HepG2 (cell line): Measurements from ENCODE around the gene WDR6. TPM values are rescaled to one million over a fixed set of nuclear protein-coding genes. Genes with fewer than 3 reads are reported as not detected.

Experiments
- ATRX ChIP-seq: sonication (generic); formaldehyde crosslinking; IDR thresholded peaks from 2 replicates; pipeline ENCODE4 v1.4.0; 2020; ENCODE audit warnings: missing genetic modification reagents, borderline replicate concordance
- DNMT1 ChIP-seq: sonication (generic); formaldehyde crosslinking; IDR thresholded peaks from 2 replicates; pipeline ENCODE4 v1.5.1; 2020; ENCODE audit warnings: mild to moderate bottlenecking, missing genetic modification reagents
- DR1 ChIP-seq: sonication (generic); formaldehyde crosslinking; IDR thresholded peaks from 2 replicates; pipeline ENCODE4 v1.8.0; 2021; ENCODE audit warnings: mild to moderate bottlenecking, missing genetic modification reagents, inconsistent platforms
- IKZF4 ChIP-seq: sonication (generic); formaldehyde crosslinking; IDR thresholded peaks from 2 replicates; pipeline ENCODE4 v1.5.1; 2020; ENCODE audit warnings: borderline replicate concordance, mild to moderate bottlenecking, low read depth, missing genetic modification reagents; ENCODE audit errors: not compliant biosample characterization
- KMT2B ChIP-seq: IDR thresholded peaks from 2 replicates; pipeline ENCODE4 v1.6.1; 2016; ENCODE audit warnings: missing genetic modification reagents, missing compliant biosample characterization
- MED8 ChIP-seq: sonication (generic); formaldehyde crosslinking; IDR thresholded peaks from 2 replicates; pipeline ENCODE4 v1.8.1; 2023; ENCODE audit warnings: mild to moderate bottlenecking, missing genetic modification reagents; ENCODE audit not compliant: insufficient replicate concordance
- MYC ChIP-seq: sonication (generic); formaldehyde crosslinking; IDR thresholded peaks from 2 replicates; pipeline ENCODE4 v1.9.0; 2021; ENCODE audit warnings: missing genetic modification reagents, borderline replicate concordance
- MYNN ChIP-seq: sonication (generic); formaldehyde crosslinking; IDR thresholded peaks from 2 replicates; pipeline ENCODE4 v1.4.0; 2020; ENCODE audit warnings: mild to moderate bottlenecking, low read depth, missing genetic modification reagents
- ONECUT2 ChIP-seq: sonication (generic); formaldehyde crosslinking; IDR thresholded peaks from 2 replicates; pipeline ENCODE4 v1.4.0; 2020; ENCODE audit warnings: missing genetic modification reagents
- SAP130 ChIP-seq: IDR thresholded peaks from 2 replicates; pipeline ENCODE4 v1.6.1; 2016; ENCODE audit warnings: low read depth
- SNAPC2 ChIP-seq: sonication (generic); formaldehyde crosslinking; IDR thresholded peaks from 2 replicates; pipeline ENCODE4 v1.8.1; 2022; ENCODE audit warnings: mild to moderate bottlenecking, missing genetic modification reagents
- SRF ChIP-seq: IDR thresholded peaks from 2 replicates; pipeline ENCODE4 v1.6.1; 2011; ENCODE audit warnings: mild to moderate bottlenecking, low read depth, low read length, moderate library complexity
- TEAD3 ChIP-seq: optimal IDR thresholded peaks from 2 replicates; pipeline ENCODE3; 2016; ENCODE audit warnings: borderline replicate concordance
- ZHX1 ChIP-seq: sonication (generic); formaldehyde crosslinking; IDR thresholded peaks from 2 replicates; pipeline ENCODE4 v1.8.1; 2022; ENCODE audit warnings: low read depth, mild to moderate bottlenecking, missing genetic modification reagents
- ZNF124 ChIP-seq: sonication (generic); formaldehyde crosslinking; IDR thresholded peaks from 2 replicates; pipeline ENCODE4 v1.4.0; 2020; ENCODE audit warnings: missing genetic modification reagents
- ZNF205 ChIP-seq: IDR thresholded peaks from 2 replicates; pipeline ENCODE4 v1.6.1; 2018; ENCODE audit warnings: missing biosample characterization, missing genetic modification reagents
- ZNF230 ChIP-seq: sonication (generic); formaldehyde crosslinking; IDR thresholded peaks from 2 replicates; pipeline ENCODE4 v1.4.0; 2020; ENCODE audit warnings: mild to moderate bottlenecking, missing genetic modification reagents
- ZNF546 ChIP-seq: sonication (generic); formaldehyde crosslinking; conservative IDR thresholded peaks from 2 replicates; pipeline ENCODE4 v1.8.1; 2023; ENCODE audit warnings: mild to moderate bottlenecking, missing genetic modification reagents
- ZNF547 ChIP-seq: sonication (generic); formaldehyde crosslinking; IDR thresholded peaks from 2 replicates; pipeline ENCODE4 v1.5.1; 2020; ENCODE audit warnings: mild to moderate bottlenecking, missing genetic modification reagents
- ZNF747 ChIP-seq: sonication (generic); formaldehyde crosslinking; IDR thresholded peaks from 2 replicates; pipeline ENCODE4 v1.8.1; 2023; ENCODE audit warnings: missing genetic modification reagents, mild to moderate bottlenecking, borderline replicate concordance
- ZNF775 ChIP-seq: sonication (generic); formaldehyde crosslinking; IDR thresholded peaks from 2 replicates; pipeline ENCODE4 v1.4.0; 2020; ENCODE audit warnings: missing genetic modification reagents, mild to moderate bottlenecking, moderate library complexity, borderline replicate concordance
- ZSCAN25 ChIP-seq: sonication (generic); formaldehyde crosslinking; IDR thresholded peaks from 2 replicates; pipeline ENCODE4 v1.8.0; 2022; ENCODE audit warnings: mild to moderate bottlenecking, missing genetic modification reagents
- ZXDC ChIP-seq: sonication (generic); formaldehyde crosslinking; IDR thresholded peaks from 2 replicates; pipeline ENCODE4 v1.5.0; 2020; ENCODE audit warnings: mild to moderate bottlenecking, missing genetic modification reagents
- polyA plus RNA-seq, 8 experiments: library from polyadenylated mRNA; depleted of rRNA in 3 of 8; stranded (reverse) in 7 of 8; unstranded in 1 of 8; fragments of >200 nt; fragmentation: Illumina TruSeq in 4 of 8; extraction: Trizol in 4 of 8; gene quantifications; 2 replicates each; pipeline versions ENCODE4 v1.2.1 to v1.2.3, GENCODE V29; 2011 to 2016; ENCODE audit warnings: low read depth in 4 of 8, missing spikeins in 1 of 8, mixed read lengths in 1 of 8; ENCODE audit not compliant: insufficient read depth in 1 of 8
- total RNA-seq, 5 experiments: library from RNA; depleted of rRNA; stranded (reverse); fragments of >200 nt; fragmentation: Illumina TruSeq; extraction: Trizol; gene quantifications; 2 replicates each; pipeline ENCODE4 v1.2.3, GENCODE V29; 2016; ENCODE audit warnings: low read depth in 1 of 5
- TF ChIP-seq, protein P1 (sequence below): sonication (generic); formaldehyde crosslinking; IDR thresholded peaks from 2 replicates; pipeline ENCODE4 v1.4.0; 2020; ENCODE audit warnings: mild to moderate bottlenecking, missing genetic modification reagents

WDR6 gene
- total and polyA plus RNA-seq, 2 of the 13 experiments (the other 11 are each of a cell fraction or from before 2014, with no cell fraction given), result 73.4 to 139 TPM

DNA sequence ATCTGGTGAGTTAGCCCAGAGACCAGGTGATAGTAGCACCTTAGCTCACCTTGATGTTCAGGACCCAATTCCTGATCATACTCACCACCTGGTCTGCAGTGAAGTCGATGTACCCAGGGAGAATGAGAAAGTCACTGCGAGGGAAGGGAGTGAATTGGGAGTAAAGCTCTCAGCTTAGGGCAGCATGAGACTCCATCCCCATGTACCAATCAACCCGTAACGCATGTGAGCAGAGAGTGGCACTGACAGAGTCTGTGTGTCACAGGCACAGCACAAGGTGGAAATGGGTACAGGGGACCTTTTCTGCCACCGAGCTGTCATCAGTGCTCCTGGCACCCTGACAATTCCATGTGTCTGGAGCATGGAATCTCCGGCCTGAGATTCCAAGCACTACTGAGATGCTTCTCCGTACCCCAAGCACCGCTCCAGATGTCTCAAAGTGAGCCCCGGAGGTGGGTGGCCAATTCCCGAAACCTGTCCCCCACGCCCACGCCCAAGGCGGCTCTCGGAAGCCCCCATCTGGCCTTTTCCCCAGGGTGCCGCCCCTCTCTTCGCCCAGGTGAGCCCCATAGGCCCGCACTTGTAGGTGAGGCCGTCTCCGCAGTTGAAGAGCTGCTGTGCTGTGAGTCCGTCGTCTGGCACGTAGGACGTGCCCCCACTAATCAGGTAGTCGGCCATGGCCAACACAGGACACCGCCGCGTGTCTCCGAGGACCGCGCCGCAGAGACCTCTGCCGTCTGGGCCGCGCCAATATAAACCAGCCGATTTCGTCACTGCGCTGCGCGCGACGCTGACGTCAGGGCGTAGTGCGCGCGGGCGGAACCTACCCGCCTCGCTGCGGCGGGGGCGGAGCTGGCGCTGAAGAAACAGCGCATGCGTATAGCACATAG, 21.7 kb downstream of the WDR6 start, which contains the start of gene IMPDH2 (continued):
- TF ChIP-seq, protein P1, sequence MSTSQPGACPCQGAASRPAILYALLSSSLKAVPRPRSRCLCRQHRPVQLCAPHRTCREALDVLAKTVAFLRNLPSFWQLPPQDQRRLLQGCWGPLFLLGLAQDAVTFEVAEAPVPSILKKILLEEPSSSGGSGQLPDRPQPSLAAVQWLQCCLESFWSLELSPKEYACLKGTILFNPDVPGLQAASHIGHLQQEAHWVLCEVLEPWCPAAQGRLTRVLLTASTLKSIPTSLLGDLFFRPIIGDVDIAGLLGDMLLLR (CRISPR knock-in tag), result peak; percentile 93
- TF ChIP-seq ZNF547 (CRISPR knock-in tag) (peak; percentile 85), DR1 (CRISPR knock-in tag) (peak; percentile 99), ATRX (no peak), ZNF775 (no peak), DNMT1 (CRISPR knock-in tag) (peak; percentile 95; the same call in 1 of the 2 replicates), ONECUT2 (CRISPR knock-in tag) (no peak), ZXDC (CRISPR knock-in tag) (peak; percentile 9; the same call in 1 of the 2 replicates), MED8 (CRISPR knock-in tag) (peak; percentile 65), ZNF747 (CRISPR knock-in tag) (peak; percentile 93; the same call in 1 of the 2 replicates), SRF (no peak), ZHX1 (CRISPR knock-in tag) (peak; percentile 91), MYNN (CRISPR knock-in tag) (0 out of 2 replicates have a peak, but pooled peaks have one; percentile 51), SNAPC2 (CRISPR knock-in tag) (no peak), ZNF230 (CRISPR knock-in tag) (peak; percentile 84), IKZF4 (CRISPR knock-in tag) (peak; percentile 81), TEAD3 (CRISPR knock-in tag) (peak; percentile 69), MYC (CRISPR knock-in tag) (peak; percentile 98), ZNF546 (CRISPR knock-in tag) (no peak; the same call in 1 of the 2 replicates), ZNF205 (CRISPR knock-in tag) (peak; percentile 71), ZSCAN25 (CRISPR knock-in tag) (peak; percentile 71), SAP130 (CRISPR knock-in tag) (peak; percentile 92), ZNF124 (CRISPR knock-in tag) (peak; percentile 91), KMT2B (CRISPR knock-in tag) (peak; percentile 93)
